HG02840 (cell line): ENCODE measurements around the gene NEB.

Experiments used
- ATAC-seq: cut with Tn5 transposase; IDR thresholded peaks from one replicate; pipeline ENCODE4 v1.9.1; 2021; ENCODE audit warnings: mild to moderate bottlenecking, moderate library complexity, moderate number of reproducible peaks; ENCODE audit not compliant: unreplicated experiment, low FRiP score

NEB gene

GRCh38 chr2:151733771-151734672, at the start of gene NEB:
Gene NEB (minus strand): TSS chr2:151734476. CDS start chr2:151733156, 1,320 bp downstream.
- ATAC-seq, result no peak

GRCh38 chr2:151783133-151783520, 48.9 kb upstream of the NEB start:
- no peak for ATAC-seq

- no peak for ATAC-seq
Observed at GRCh38 chr2:151782378-151783132, 48.3 kb upstream of the NEB start.

GRCh38 chr2:151781642-151782041, 47.4 kb upstream of the NEB start:
- no peak for ATAC-seq

- ATAC-seq, result no peak
Observed at GRCh38 chr2:151780938-151781337, 46.7 kb upstream of the NEB start.

- no peak for ATAC-seq
Observed at GRCh38 chr2:151777935-151778334, 43.7 kb upstream of the NEB start.

GRCh38 chr2:151777487-151777886, 43.2 kb upstream of the NEB start:
- ATAC-seq, result no peak

- ATAC-seq, result no peak
Observed at GRCh38 chr2:151776367-151776766, 42.1 kb upstream of the NEB start.

- ATAC-seq, result peak; percentile 35
Observed at GRCh38 chr2:151775057-151775740, 40.9 kb upstream of the NEB start.

- ATAC-seq, result no peak
Observed at GRCh38 chr2:151774506-151774905, 40.2 kb upstream of the NEB start.

- ATAC-seq, result peak; percentile 89
Observed at GRCh38 chr2:151771599-151772358, 37.5 kb upstream of the NEB start.

- ATAC-seq, result peak; percentile 25
Observed at GRCh38 chr2:151770995-151771394, 36.7 kb upstream of the NEB start.

GRCh38 chr2:151769606-151770005, 35.3 kb upstream of the NEB start:
- ATAC-seq, result no peak

GRCh38 chr2:151767536-151767935, 33.3 kb upstream of the NEB start:
- ATAC-seq, result no peak

- ATAC-seq, result peak; percentile 63
Observed at GRCh38 chr2:151766437-151767153, 32.3 kb upstream of the NEB start.

GRCh38 chr2:151765760-151766410, 31.6 kb upstream of the NEB start:
- no peak for ATAC-seq

- ATAC-seq, result no peak
Observed at GRCh38 chr2:151762694-151763093, 28.4 kb upstream of the NEB start.

GRCh38 chr2:151761687-151762086, 27.4 kb upstream of the NEB start:
- ATAC-seq, result no peak

GRCh38 chr2:151761193-151761592, 26.9 kb upstream of the NEB start:
- no peak for ATAC-seq
